Fibroblast of the aortic adventitia (primary cell): ENCODE data around the gene APOL6. TPM values are rescaled to one million over a fixed set of nuclear protein-coding genes. Genes with fewer than 3 reads are reported as not detected.

Source experiments
- DNase-seq: peaks from one replicate; pipeline ENCODE4 v3.0.0-alpha.2; 2010; ENCODE audit warnings: low read depth
- H3K4me3 ChIP-seq: 2 replicates; pipeline ENCODE4 v1.5.1; 2011; ENCODE audit warnings: low read depth, mild to moderate bottlenecking, control low read depth, low read length, moderate library complexity
- total RNA-seq: library from RNA; depleted of rRNA; stranded (reverse); fragments of >200 nt; gene quantifications from 2 replicates; pipeline ENCODE4 v1.2.3, GENCODE V29; 2012; ENCODE audit warnings: low replicate concordance
- TF ChIP-seq, protein P1 (sequence below): IDR thresholded peaks from 2 replicates; pipeline ENCODE4 v1.5.1; 2011; ENCODE audit warnings: mild to moderate bottlenecking, low read length, control low read depth, inconsistent platforms; ENCODE audit not compliant: insufficient read depth

APOL6 gene
- total RNA-seq, 1 donor: 29.4 TPM

DNA sequence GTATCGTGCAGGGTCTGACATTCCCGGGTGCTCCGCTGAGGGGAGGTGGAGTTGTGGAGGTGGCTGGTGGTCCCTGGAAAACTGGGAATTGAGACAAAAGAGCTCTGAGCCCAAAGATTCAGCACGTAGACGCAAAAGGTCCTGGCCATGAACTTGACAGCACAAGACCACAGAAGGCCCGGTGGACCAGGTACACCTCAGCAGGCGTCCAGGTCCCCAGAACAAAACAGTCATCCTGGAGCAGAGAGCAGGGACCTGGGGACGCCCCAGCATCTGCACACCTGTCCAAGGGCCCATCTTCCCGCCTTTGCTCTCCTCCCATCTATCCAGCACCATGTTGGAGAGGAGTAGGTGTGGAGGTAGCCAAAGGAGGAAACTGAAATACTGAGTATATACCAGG is 17.4 kb upstream of the APOL6 start:
- no peak overlapping the region for H3K4me3 ChIP-seq
- TF ChIP-seq, protein P1, sequence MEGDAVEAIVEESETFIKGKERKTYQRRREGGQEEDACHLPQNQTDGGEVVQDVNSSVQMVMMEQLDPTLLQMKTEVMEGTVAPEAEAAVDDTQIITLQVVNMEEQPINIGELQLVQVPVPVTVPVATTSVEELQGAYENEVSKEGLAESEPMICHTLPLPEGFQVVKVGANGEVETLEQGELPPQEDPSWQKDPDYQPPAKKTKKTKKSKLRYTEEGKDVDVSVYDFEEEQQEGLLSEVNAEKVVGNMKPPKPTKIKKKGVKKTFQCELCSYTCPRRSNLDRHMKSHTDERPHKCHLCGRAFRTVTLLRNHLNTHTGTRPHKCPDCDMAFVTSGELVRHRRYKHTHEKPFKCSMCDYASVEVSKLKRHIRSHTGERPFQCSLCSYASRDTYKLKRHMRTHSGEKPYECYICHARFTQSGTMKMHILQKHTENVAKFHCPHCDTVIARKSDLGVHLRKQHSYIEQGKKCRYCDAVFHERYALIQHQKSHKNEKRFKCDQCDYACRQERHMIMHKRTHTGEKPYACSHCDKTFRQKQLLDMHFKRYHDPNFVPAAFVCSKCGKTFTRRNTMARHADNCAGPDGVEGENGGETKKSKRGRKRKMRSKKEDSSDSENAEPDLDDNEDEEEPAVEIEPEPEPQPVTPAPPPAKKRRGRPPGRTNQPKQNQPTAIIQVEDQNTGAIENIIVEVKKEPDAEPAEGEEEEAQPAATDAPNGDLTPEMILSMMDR: no peak
- no peak for DNase-seq

GRCh38 chr22:35631597-35631996 is 16.6 kb upstream of the APOL6 start:
- TF ChIP-seq, protein P1: peak; percentile 42
- DNase-seq: no peak
- no peak overlapping the region for H3K4me3 ChIP-seq

DNA sequence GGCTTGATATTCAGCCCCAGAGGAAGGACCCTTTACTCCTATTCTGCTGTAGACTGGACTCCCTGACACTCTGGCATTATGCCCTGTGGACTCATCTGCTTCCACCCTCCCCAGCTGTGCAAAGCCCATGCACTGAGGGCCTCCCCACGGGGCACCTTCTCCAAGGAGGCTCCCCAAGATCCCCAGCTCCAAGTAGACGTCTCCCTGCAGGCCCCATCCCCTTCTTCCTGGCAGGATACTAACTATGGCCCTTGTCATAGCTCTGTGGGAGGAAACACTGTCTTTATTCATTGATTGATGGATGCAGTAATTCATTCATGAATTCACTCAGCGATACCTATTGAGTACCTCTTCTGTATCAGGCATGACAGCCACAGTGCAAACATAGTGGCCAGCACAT is 15.3 kb upstream of the APOL6 start:
- TF ChIP-seq, protein P1: no peak
- DNase-seq: no peak
- H3K4me3 ChIP-seq: no peak overlapping the region

- TF ChIP-seq, protein P1: no peak
- no peak overlapping the region for H3K4me3 ChIP-seq
- DNase-seq: no peak
Measured at GRCh38 chr22:35633520-35633919, 14.7 kb upstream of the APOL6 start.

DNA sequence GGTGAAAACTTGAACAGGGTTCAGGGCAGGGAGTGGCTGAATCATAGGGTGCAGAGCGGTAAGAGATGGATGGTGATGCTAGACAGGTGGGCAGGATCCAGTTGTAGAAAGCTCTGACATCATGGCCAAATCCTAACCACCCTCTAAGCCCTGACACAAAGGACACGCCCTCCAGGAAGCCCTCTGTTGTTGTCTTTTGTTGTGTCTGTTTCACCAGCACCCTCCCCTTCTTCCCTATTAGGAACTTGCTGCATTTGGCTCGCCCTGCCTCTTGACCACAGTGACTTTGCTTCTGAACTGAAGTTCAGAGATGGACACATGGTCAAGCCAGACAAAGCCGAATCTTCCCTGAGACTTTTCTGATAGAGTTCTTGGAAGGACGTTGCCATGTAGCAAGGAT is 14.2 kb upstream of the APOL6 start:
- no peak overlapping the region for H3K4me3 ChIP-seq
- no peak for DNase-seq
- TF ChIP-seq, protein P1: no peak

DNA sequence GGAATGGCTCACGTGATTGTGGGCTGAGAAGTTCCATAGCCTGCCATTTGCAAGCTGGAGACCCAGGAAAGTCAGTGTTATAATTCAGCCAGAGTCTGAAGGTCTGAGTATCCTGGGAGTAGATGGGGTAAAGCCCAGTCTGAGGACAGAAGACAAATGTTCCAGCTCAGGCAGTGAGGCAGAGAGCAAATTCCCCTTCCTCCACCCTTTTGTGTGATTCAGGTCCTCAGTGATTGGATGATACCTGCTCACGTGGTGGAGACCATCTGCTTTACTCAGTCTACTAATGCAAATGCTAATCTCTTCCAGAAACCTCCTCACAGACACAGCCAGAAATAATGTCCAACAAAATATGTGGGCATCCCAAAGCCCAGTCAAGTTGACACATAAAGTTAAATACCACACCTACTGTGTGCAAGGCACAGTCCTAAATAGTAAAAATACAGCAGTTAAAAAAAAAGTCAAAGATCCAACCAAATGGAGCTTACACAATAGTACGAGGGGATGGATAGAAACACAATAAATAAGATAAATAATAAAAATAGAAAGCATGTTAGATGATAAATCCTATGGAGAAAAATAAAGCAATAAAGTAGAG is 13.2 kb upstream of the APOL6 start:
- TF ChIP-seq, protein P1: no peak
- no peak overlapping the region for H3K4me3 ChIP-seq
- no peak for DNase-seq

GRCh38 chr22:35637254-35637653 is 11.0 kb upstream of the APOL6 start:
- H3K4me3 ChIP-seq: no peak overlapping the region
- no peak for DNase-seq
- TF ChIP-seq, protein P1: no peak
